ENCODE measurements around the gene AUTS2.

The AUTS2 gene

GRCh38 chr7:70707823-70708243 lies 1109.6 kb downstream of the AUTS2 start:
- Histone ChIP-seq H3K36me3 (ENCODE audit: insufficient read depth, low read length) (peaks cover 21% of the 10 kb centered on the region), H3K9me3 (ENCODE audit: insufficient read depth, low read depth, low read length) (no peaks in the 10 kb centered on the region), H3K9me2 (replicated peaks; ENCODE audit: low read depth, low read length) (no peaks in the 10 kb centered on the region), H3K27me3 (ENCODE audit: insufficient read depth, low read length, poor library complexity, severe bottlenecking) (no peaks in the 10 kb centered on the region), H3K4me3 (ENCODE audit: low read length, poor library complexity, severe bottlenecking) (no peak overlapping the region), H2AFZ (ENCODE audit: low read length) (no peak overlapping the region), H3K4me1 (ENCODE audit: insufficient read depth, low read length, poor library complexity, severe bottlenecking) (peaks cover 19% of the 10 kb centered on the region), H3K9ac (ENCODE audit: low read depth, low read length, poor library complexity, severe bottlenecking) (no peak overlapping the region), H3F3A (ENCODE audit: low read depth) (no peaks in the 10 kb centered on the region), H3K79me2 (ENCODE audit: insufficient read depth, low read length) (peaks cover 98% of the 10 kb centered on the region), H4K20me1 (ENCODE audit: insufficient read depth, low read length, poor library complexity, severe bottlenecking) (peaks cover 37% of the 10 kb centered on the region), H3K4me2 (ENCODE audit: low read depth, low read length, poor library complexity, severe bottlenecking) (no peak overlapping the region)
- TF ChIP-seq EZH2phosphoT487 (IDR thresholded peaks at IDR 0.05; ENCODE audit: borderline replicate concordance) (no peak), CTCF (conservative IDR thresholded peaks at IDR 0.05; ENCODE audit: low read length) (no peak)

GRCh38 chr7:70710011-70710480 lies 1111.8 kb downstream of the AUTS2 start:
- peak overlapping the region; percentile 31 for H3K4me2 ChIP-seq (ENCODE audit: low read depth, low read length, poor library complexity, severe bottlenecking)
- no peaks in the 10 kb centered on the region for H3K9me2 ChIP-seq (replicated peaks; ENCODE audit: low read depth, low read length)
- H3K4me1 ChIP-seq (ENCODE audit: insufficient read depth, low read length, poor library complexity, severe bottlenecking), result peaks cover 18% of the 10 kb centered on the region
- H3K9ac ChIP-seq (ENCODE audit: low read depth, low read length, poor library complexity, severe bottlenecking), result no peak overlapping the region
- no peaks in the 10 kb centered on the region for H3K27me3 ChIP-seq (ENCODE audit: insufficient read depth, low read length, poor library complexity, severe bottlenecking)
- H3F3A ChIP-seq (ENCODE audit: low read depth), result no peaks in the 10 kb centered on the region
- H2AFZ ChIP-seq (ENCODE audit: low read length), result no peak overlapping the region
- peaks cover 37% of the 10 kb centered on the region for H4K20me1 ChIP-seq (ENCODE audit: insufficient read depth, low read length, poor library complexity, severe bottlenecking)
- H3K79me2 ChIP-seq (ENCODE audit: insufficient read depth, low read length), result peaks cover 92% of the 10 kb centered on the region
- no peaks in the 10 kb centered on the region for H3K9me3 ChIP-seq (ENCODE audit: insufficient read depth, low read depth, low read length)
- no peak overlapping the region for H3K4me3 ChIP-seq (ENCODE audit: low read length, poor library complexity, severe bottlenecking)
- peaks cover 25% of the 10 kb centered on the region for H3K36me3 ChIP-seq (ENCODE audit: insufficient read depth, low read length)
- TF ChIP-seq EZH2phosphoT487 (IDR thresholded peaks at IDR 0.05; ENCODE audit: borderline replicate concordance) (no peak), CTCF (conservative IDR thresholded peaks at IDR 0.05; ENCODE audit: low read length) (no peak)

- peaks cover 19% of the 10 kb centered on the region for H3K36me3 ChIP-seq (ENCODE audit: insufficient read depth, low read length)
- H3K27me3 ChIP-seq (ENCODE audit: insufficient read depth, low read length, poor library complexity, severe bottlenecking), result no peaks in the 10 kb centered on the region
- TF ChIP-seq CTCF (conservative IDR thresholded peaks at IDR 0.05; ENCODE audit: low read length) (no peak), EZH2phosphoT487 (IDR thresholded peaks at IDR 0.05; ENCODE audit: borderline replicate concordance) (no peak)
- H3K4me2 ChIP-seq (ENCODE audit: low read depth, low read length, poor library complexity, severe bottlenecking), result peak overlapping the region; percentile 31
- no peak overlapping the region for H3K4me3 ChIP-seq (ENCODE audit: low read length, poor library complexity, severe bottlenecking)
- H4K20me1 ChIP-seq (ENCODE audit: insufficient read depth, low read length, poor library complexity, severe bottlenecking), result peaks cover 33% of the 10 kb centered on the region
- no peaks in the 10 kb centered on the region for H3F3A ChIP-seq (ENCODE audit: low read depth)
- H3K79me2 ChIP-seq (ENCODE audit: insufficient read depth, low read length), result peaks cover 91% of the 10 kb centered on the region
- no peaks in the 10 kb centered on the region for H3K9me2 ChIP-seq (replicated peaks; ENCODE audit: low read depth, low read length)
- no peak overlapping the region for H2AFZ ChIP-seq (ENCODE audit: low read length)
- H3K4me1 ChIP-seq (ENCODE audit: insufficient read depth, low read length, poor library complexity, severe bottlenecking), result peaks cover 18% of the 10 kb centered on the region
- H3K9me3 ChIP-seq (ENCODE audit: insufficient read depth, low read depth, low read length), result no peaks in the 10 kb centered on the region
- no peak overlapping the region for H3K9ac ChIP-seq (ENCODE audit: low read depth, low read length, poor library complexity, severe bottlenecking)
Observed at GRCh38 chr7:70710651-70711050, 1112.4 kb downstream of the AUTS2 start.
